ENCODE measurements around the gene PSMA8.

DNA sequence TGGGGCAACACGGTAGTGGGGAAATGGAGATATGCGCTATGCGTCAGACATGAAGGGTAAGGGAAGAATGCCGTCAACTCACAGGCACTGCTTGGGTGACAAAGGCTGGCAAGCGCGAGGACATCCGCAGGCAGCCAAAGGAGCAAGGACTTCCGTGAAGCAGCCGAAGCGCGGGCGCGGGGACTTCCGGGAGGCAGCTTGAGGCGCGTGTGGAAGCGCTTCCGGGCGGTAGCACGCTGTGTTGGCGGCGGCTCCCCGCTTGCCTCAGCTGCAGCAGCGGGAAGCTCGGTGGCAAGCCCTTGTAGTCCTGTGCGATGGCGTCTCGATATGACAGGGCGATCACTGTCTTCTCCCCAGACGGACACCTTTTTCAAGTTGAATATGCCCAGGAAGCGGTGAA, at the start of gene PSMA8:
- TF ChIP-seq, protein P1, sequence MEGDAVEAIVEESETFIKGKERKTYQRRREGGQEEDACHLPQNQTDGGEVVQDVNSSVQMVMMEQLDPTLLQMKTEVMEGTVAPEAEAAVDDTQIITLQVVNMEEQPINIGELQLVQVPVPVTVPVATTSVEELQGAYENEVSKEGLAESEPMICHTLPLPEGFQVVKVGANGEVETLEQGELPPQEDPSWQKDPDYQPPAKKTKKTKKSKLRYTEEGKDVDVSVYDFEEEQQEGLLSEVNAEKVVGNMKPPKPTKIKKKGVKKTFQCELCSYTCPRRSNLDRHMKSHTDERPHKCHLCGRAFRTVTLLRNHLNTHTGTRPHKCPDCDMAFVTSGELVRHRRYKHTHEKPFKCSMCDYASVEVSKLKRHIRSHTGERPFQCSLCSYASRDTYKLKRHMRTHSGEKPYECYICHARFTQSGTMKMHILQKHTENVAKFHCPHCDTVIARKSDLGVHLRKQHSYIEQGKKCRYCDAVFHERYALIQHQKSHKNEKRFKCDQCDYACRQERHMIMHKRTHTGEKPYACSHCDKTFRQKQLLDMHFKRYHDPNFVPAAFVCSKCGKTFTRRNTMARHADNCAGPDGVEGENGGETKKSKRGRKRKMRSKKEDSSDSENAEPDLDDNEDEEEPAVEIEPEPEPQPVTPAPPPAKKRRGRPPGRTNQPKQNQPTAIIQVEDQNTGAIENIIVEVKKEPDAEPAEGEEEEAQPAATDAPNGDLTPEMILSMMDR (IDR thresholded peaks at IDR 0.05; ENCODE audit: control extremely low read depth in 1 of 3, insufficient read depth in 1 of 3, low read depth in 1 of 3, low read length in 3 of 3) = no peak
- TF ChIP-seq EZH2 (IDR thresholded peaks at IDR 0.05; ENCODE audit: low read depth, low read length, severe bottlenecking) (no peak), POLR2A (IDR thresholded peaks at IDR 0.05; ENCODE audit: control extremely low read depth in 1 of 2, low read depth in 2 of 2, low read length in 2 of 2) (no peak), CREB1 (IDR thresholded peaks at IDR 0.05) (no peak), POLR2AphosphoS5 (IDR thresholded peaks at IDR 0.05; ENCODE audit: low read depth, low read length) (no peak), TCF12 (IDR thresholded peaks at IDR 0.05; ENCODE audit: low read depth, low read length) (no peak), FOSL1 (IDR thresholded peaks at IDR 0.05; ENCODE audit: insufficient read depth, low read depth, low read length) (no peak)
- TF ChIP-seq, protein P2, sequence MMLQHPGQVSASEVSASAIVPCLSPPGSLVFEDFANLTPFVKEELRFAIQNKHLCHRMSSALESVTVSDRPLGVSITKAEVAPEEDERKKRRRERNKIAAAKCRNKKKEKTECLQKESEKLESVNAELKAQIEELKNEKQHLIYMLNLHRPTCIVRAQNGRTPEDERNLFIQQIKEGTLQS (IDR thresholded peaks at IDR 0.05; ENCODE audit: insufficient read depth, low read depth, low read length) = no peak

Data from H1 (cell line).